Keratinocyte (primary cell): ENCODE measurements around the gene SIK3. TPM values are rescaled to one million over a fixed set of nuclear protein-coding genes. Genes with fewer than 3 reads are reported as not detected.

ENCODE experiments used
- DNase-seq: peaks from one replicate; pipeline ENCODE4 v3.0.0-alpha.2; 2011; ENCODE audit warnings: low read depth, missing footprints, low spot score
- FAIRE-seq: peaks from 2 replicates; lab custom pipeline; 2011; peaks lifted over from hg19 to GRCh38; lab: Jason Lieb, UNC
- H2AFZ ChIP-seq: 2 replicates; pipeline ENCODE4 v1.6.0; 2012; ENCODE audit warnings: low read length, control low read depth, inconsistent platforms; ENCODE audit not compliant: control insufficient read depth
- H3K27ac ChIP-seq: 2 replicates; pipeline ENCODE4 v1.5.1; 2011; ENCODE audit warnings: low read length; ENCODE audit not compliant: control insufficient read depth, insufficient read depth
- H3K27me3 ChIP-seq: 3 replicates; pipeline ENCODE4 v1.6.0; 2011; ENCODE audit warnings: low read length; ENCODE audit not compliant: control insufficient read depth, insufficient read depth; ENCODE audit errors: extremely low read depth
- H3K36me3 ChIP-seq, 2 experiments: 2 replicates in 1 of 2; 3 replicates in 1 of 2; pipeline ENCODE4 v1.5.1; 2011; ENCODE audit warnings: low read length in 2 of 2, mild to moderate bottlenecking in 1 of 2; ENCODE audit not compliant: control insufficient read depth in 2 of 2, insufficient read depth in 2 of 2; ENCODE audit errors: extremely low read depth in 1 of 2
- H3K4me1 ChIP-seq: 3 replicates; pipeline ENCODE4 v1.5.1; 2011; ENCODE audit warnings: low read length; ENCODE audit not compliant: control insufficient read depth, insufficient read depth; ENCODE audit errors: extremely low read depth
- H3K4me2 ChIP-seq: 3 replicates; pipeline ENCODE4 v1.6.0; 2011; ENCODE audit warnings: low read depth, low read length; ENCODE audit not compliant: control insufficient read depth, insufficient read depth; ENCODE audit errors: extremely low read depth
- H3K4me3 ChIP-seq, 3 experiments: fragments of 200-600 bp in 1 of 3; sonication (generic) in 1 of 3; 2 replicates in 2 of 3; 3 replicates in 1 of 3; pipeline ENCODE4 v1.5.1; 2011 to 2016; ENCODE audit warnings: low read length in 3 of 3, mild to moderate bottlenecking in 3 of 3, control low read depth in 2 of 3, inconsistent platforms in 1 of 3, low read depth in 1 of 3, mixed read lengths in 1 of 3, mixed run types in 1 of 3, moderate library complexity in 1 of 3; ENCODE audit not compliant: control insufficient read depth in 2 of 3, insufficient read depth in 2 of 3; ENCODE audit errors: extremely low read depth in 1 of 3
- H3K79me2 ChIP-seq: 2 replicates; pipeline ENCODE4 v1.6.0; 2012; ENCODE audit warnings: low read length; ENCODE audit not compliant: control insufficient read depth, insufficient read depth
- H3K9ac ChIP-seq: 3 replicates; pipeline ENCODE4 v1.6.0; 2011; ENCODE audit warnings: low read length; ENCODE audit not compliant: control insufficient read depth, insufficient read depth; ENCODE audit errors: extremely low read depth
- H3K9me1 ChIP-seq: 3 replicates; pipeline ENCODE4 v1.6.0; 2011; ENCODE audit warnings: low read length; ENCODE audit not compliant: control insufficient read depth, insufficient read depth; ENCODE audit errors: extremely low read depth
- H3K9me3 ChIP-seq: 2 replicates; pipeline ENCODE4 v1.5.1; 2012; ENCODE audit warnings: low read depth, low read length; ENCODE audit not compliant: control insufficient read depth
- H4K20me1 ChIP-seq: 3 replicates; pipeline ENCODE4 v1.6.0; 2011; ENCODE audit warnings: low read length; ENCODE audit not compliant: control insufficient read depth, insufficient read depth; ENCODE audit errors: extremely low read depth
- CTCF ChIP-seq, 3 experiments: IDR thresholded peaks in 1 of 3; conservative IDR thresholded peaks in 1 of 3; optimal IDR thresholded peaks in 1 of 3; 2 replicates in 2 of 3; 3 replicates in 1 of 3; pipeline versions ENCODE3 to v1.5.1; 2011; ENCODE audit warnings: low read length in 3 of 3, mild to moderate bottlenecking in 3 of 3, moderate library complexity in 2 of 3, control low read depth in 1 of 3, inconsistent platforms in 1 of 3; ENCODE audit not compliant: insufficient read depth in 2 of 3; ENCODE audit errors: extremely low read depth in 1 of 3
- EZH2 ChIP-seq: IDR thresholded peaks from one replicate; pipeline ENCODE4 v1.6.1; 2012; ENCODE audit warnings: inconsistent platforms, mild to moderate bottlenecking, low read length, moderate library complexity
- dilution Hi-C: fragments of 300-500 bp; cut with MboI; formaldehyde crosslinking; loops from one replicate; pipeline ENCODE4 v1.7.0; 2020; ENCODE audit warnings: low sequenced_read_pairs; ENCODE audit not compliant: extremely low pct_ligation_motif_present
- polyA plus RNA-seq, 5 experiments: library from polyadenylated mRNA; depleted of rRNA in 3 of 5; stranded (reverse) in 3 of 5; stranded (forward) in 1 of 5; unstranded in 1 of 5; fragments of >200 nt; gene quantifications; 1 replicate in 1 of 5; 2 replicates in 3 of 5; 3 replicates in 1 of 5; pipeline versions ENCODE4 v1.2.1 to v1.2.3, GENCODE V29; 2011 to 2012; ENCODE audit warnings: missing spikeins in 2 of 5, low read depth in 1 of 5, low replicate concordance in 1 of 5

SIK3 gene
- polyA plus RNA-seq, 1 donor (not counting 4 experiments of a cell fraction or from before 2014, with no cell fraction given), result 8.2 TPM

GRCh38 chr11:116844722-116845121 lies 253.5 kb downstream of the SIK3 start:
- H4K20me1 ChIP-seq, result no peaks in the 10 kb centered on the region
- H3K79me2 ChIP-seq, result no peaks in the 10 kb centered on the region
- H3K36me3 ChIP-seq, result peaks cover 27 to 32% of the 10 kb centered on the region in 2 experiments
- H2AFZ ChIP-seq, result no peak overlapping the region
- H3K9me3 ChIP-seq, result no peaks in the 10 kb centered on the region
- FAIRE-seq, result no peak
- DNase-seq, result no peak
- H3K27me3 ChIP-seq, result no peaks in the 10 kb centered on the region
- no peaks in the 10 kb centered on the region for H3K9me1 ChIP-seq
- no peak overlapping the region for H3K4me2 ChIP-seq
- no peak overlapping the region for H3K27ac ChIP-seq
- no peaks in the 10 kb centered on the region for H3K4me1 ChIP-seq
- H3K9ac ChIP-seq, result no peak overlapping the region
- no peak overlapping the region for H3K4me3 ChIP-seq
- dilution Hi-C loops, result no loop called here
- no peak for TF ChIP-seq CTCF (optimal IDR thresholded peaks at IDR 0.05 in 1 of 3, IDR thresholded peaks at IDR 0.05 in 1 of 3, conservative IDR thresholded peaks at IDR 0.05 in 1 of 3; ENCODE audit: extremely low read depth in 1 of 3, insufficient read depth in 2 of 3, low read length in 3 of 3)
- no peak for TF ChIP-seq EZH2

GRCh38 chr11:116843661-116844060 lies 254.6 kb downstream of the SIK3 start:
- H3K4me1 ChIP-seq, result no peaks in the 10 kb centered on the region
- no peaks in the 10 kb centered on the region for H4K20me1 ChIP-seq
- H3K4me3 ChIP-seq, result no peak overlapping the region
- dilution Hi-C loops, result no loop called here
- no peak for DNase-seq
- H3K27ac ChIP-seq, result no peak overlapping the region
- no peaks in the 10 kb centered on the region for H3K27me3 ChIP-seq
- no peak for FAIRE-seq
- peaks cover 24 to 27% of the 10 kb centered on the region in 2 experiments for H3K36me3 ChIP-seq
- H2AFZ ChIP-seq, result no peak overlapping the region
- no peaks in the 10 kb centered on the region for H3K9me1 ChIP-seq
- TF ChIP-seq CTCF (optimal IDR thresholded peaks at IDR 0.05 in 1 of 3, IDR thresholded peaks at IDR 0.05 in 1 of 3, conservative IDR thresholded peaks at IDR 0.05 in 1 of 3; ENCODE audit: extremely low read depth in 1 of 3, insufficient read depth in 2 of 3, low read length in 3 of 3), result no peak
- no peak for TF ChIP-seq EZH2
- H3K9ac ChIP-seq, result no peak overlapping the region
- no peaks in the 10 kb centered on the region for H3K79me2 ChIP-seq
- H3K9me3 ChIP-seq, result no peaks in the 10 kb centered on the region
- H3K4me2 ChIP-seq, result no peak overlapping the region
